Hindlimb muscle (tissue), 1 donor: ENCODE data around the gene HTRA2. TPM values are rescaled to one million over a fixed set of nuclear protein-coding genes. Genes with fewer than 3 reads are reported as not detected.
A peak's percentile ranks its signal among the peaks of the same experiment; 100 is the strongest.
"Not testable (repeated sequence)": the region's sequence is repeated elsewhere in the genome, so short reads cannot be mapped to it uniquely, and the experiment has no call there.

Experiments used
- DNase-seq: peaks from one replicate; pipeline ENCODE4 v3.0.0-alpha.2; 2013
- polyA plus RNA-seq: library from polyadenylated mRNA; unstranded; fragments of 120-200 nt; gene quantifications from one replicate; pipeline ENCODE4 v1.2.1, GENCODE V29; 2013; ENCODE audit not compliant: insufficient read length

The HTRA2 gene
- 32.9 TPM for polyA plus RNA-seq

DNA sequence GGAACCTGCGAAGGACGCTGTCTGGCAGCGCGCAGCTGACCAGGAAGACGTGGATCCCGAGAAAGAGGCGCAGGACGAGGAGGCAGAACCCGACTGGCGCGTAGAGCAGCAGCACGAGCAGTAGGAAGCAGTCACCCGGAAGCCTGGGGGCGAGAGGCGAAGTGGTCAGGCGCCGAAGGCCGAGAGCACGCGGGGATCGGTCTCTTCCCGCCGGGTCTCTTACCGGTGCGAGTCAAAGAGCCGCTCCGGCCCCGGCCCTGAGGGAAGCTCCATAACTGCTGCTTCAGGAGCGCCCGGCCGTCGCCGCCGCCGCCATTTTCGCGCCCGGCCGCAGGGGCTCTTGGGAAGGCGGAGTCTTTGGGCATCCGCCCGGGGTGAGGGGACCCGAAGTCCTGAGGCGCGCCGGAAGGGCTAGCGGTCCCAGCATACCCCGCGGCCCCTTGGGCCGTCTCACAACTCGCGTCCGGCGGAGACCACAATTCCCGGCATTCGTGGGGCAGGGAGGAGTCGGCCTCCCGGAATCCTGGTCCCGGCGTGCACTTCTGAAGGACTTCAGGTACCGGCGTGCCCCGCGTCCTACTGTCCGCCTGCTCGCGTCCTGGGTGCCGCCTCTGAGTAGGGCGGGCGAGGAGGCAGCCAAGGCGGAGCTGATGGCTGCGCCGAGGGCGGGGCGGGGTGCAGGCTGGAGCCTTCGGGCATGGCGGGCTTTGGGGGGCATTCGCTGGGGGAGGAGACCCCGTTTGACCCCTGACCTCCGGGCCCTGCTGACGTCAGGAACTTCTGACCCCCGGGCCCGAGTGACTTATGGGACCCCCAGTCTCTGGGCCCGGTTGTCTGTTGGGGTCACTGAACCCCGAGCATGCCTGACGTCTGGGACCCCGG lies at the start of gene HTRA2, which contains the start of gene AUP1:
TSS of gene HTRA2 (plus strand) at position 577 of the 882 bp plus-strand sequence. CDS start at position 651, 74 bp downstream.
TSS of gene AUP1 (minus strand) at position 350 of the 882 bp plus-strand sequence. CDS start at position 273, 77 bp downstream.
- peak; percentile 99 for DNase-seq

DNA sequence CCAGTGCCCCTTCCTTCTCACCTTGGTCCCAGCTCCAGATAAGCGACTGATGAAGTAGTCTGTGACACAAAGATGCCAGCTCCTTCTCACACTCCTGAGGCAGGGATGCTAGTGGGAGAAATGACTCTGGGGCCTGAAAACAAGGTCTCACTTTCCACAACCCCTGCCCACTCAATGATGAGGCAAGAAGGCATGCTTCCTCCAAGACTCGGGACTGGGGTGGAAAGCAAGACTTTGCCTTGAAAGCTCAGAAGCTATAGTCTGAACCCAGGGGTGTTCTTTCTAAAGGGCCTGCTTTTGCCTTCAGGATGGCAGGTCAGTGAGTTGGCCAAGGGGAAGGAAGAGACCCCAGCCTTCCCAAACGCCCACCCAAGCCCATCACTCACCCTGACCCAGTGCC lies 48.3 kb upstream of the HTRA2 start:
- DNase-seq, result no peak

- DNase-seq, result no peak
These were observed 47.6 kb upstream of the HTRA2 start for GRCh38 chr2:74481961-74482800.

- DNase-seq, result peak; percentile 96
These were observed 46.7 kb upstream of the HTRA2 start, which contains the start of the genes CCDC142 and TTC31 for GRCh38 chr2:74482801-74483674. Gene CCDC142 (minus strand): TSS chr2:74482998. CDS start chr2:74482837, 161 bp downstream. Gene TTC31 (plus strand): TSS chr2:74483081. CDS start chr2:74483096, 15 bp downstream.

DNA sequence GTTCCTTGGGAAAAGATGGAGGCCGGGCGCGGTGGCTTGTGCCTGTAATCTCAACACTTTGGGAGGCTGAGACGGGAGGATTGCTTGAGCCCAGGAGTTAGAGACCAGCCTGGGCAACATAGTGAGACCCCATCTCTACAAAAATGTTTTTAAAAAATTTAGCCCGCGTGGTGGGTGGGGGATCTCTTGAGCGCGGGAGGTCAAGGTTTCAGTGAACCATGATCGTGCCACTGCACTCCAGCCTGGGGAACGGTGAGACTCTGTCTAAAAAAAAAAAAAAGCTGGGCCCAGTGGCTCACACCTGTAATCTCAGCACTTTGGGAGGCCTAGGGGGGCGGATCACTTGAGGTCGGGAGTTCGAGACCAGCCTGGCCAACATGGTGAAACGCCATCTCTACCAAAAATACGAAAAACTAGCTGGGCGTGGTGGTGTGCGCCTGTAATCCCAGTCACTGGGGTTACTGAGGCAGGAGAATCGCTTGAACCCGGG lies 46.0 kb upstream of the HTRA2 start:
- DNase-seq, result not testable (repeated sequence)

GRCh38 chr2:74486141-74486540 lies 43.6 kb upstream of the HTRA2 start:
- DNase-seq, result no peak

- DNase-seq, result no peak
These were observed 40.9 kb upstream of the HTRA2 start for GRCh38 chr2:74488643-74489481.

DNA sequence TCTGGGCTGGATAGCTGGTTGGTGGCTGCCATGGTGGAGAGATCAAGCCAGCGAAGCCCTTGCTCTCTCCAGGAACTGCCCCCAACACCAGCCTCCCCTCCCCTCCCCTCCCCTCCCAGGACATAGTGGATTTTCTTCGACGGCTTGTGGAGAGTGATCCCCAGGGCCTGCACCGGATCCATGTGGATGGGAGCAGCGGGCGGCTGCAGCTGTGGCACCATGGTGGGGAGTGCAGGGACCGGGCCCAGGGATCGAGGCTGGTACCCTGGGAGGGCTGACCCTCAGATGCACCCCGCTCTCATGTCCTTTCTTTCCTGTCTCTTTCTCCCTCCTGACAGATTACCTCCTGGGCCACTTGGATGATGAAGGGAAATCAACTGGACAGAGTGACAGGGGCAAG lies 39.8 kb upstream of the HTRA2 start:
- no peak for DNase-seq

GRCh38 chr2:74491648-74492544 lies 37.8 kb upstream of the HTRA2 start:
- DNase-seq, result no peak

DNA sequence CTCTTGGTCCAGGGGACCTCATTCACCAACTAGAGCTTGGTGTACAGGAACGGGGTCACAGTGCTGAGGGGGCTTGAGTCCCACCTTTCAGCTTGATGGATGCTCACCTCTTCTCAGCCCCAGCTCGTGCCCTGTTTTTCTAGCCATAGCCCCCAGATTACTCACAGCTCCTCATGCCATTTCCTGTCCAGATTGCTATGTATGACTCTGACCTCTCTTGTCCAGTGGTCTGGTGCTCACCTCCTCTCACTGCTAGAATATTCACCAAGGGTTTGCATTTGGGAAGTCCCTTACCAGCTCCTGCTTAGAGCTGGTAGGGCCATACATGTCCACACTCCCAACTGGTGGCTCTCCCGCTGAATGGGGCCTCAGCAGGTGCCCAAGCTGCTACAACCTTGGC lies 36.2 kb upstream of the HTRA2 start:
- DNase-seq, result no peak

DNA sequence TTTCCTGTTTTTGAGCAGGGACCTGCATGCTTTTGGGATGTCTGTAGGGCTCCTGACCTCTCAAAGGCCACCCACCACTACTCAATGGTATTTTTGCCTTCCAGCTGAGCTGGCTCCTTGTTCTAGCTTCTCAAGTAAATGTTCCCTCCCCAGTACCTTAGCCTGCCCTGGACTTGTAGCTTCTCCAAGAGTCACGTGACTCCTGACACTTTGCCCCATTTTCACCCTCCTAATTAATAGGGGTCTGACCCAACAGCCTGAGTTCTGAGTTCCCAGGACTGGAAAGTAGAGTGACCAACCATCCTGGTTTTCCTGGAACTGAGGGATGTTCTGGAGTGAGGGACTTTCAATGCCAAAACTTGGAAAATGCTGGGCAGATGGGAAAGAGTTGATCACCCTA lies 34.3 kb upstream of the HTRA2 start:
- no peak for DNase-seq

GRCh38 chr2:74496997-74497776 lies 32.5 kb upstream of the HTRA2 start:
- no peak for DNase-seq

- no peak for DNase-seq
These were observed 31.8 kb upstream of the HTRA2 start for GRCh38 chr2:74497777-74498499.

GRCh38 chr2:74498500-74499266 lies 31.1 kb upstream of the HTRA2 start:
- DNase-seq, result peak; percentile 19

GRCh38 chr2:74499267-74499939 lies 30.3 kb upstream of the HTRA2 start, which contains the start of gene LBX2:
Gene LBX2 (minus strand): TSS chr2:74499603. CDS start chr2:74499537, 66 bp downstream.
- peak; percentile 27 for DNase-seq

DNA sequence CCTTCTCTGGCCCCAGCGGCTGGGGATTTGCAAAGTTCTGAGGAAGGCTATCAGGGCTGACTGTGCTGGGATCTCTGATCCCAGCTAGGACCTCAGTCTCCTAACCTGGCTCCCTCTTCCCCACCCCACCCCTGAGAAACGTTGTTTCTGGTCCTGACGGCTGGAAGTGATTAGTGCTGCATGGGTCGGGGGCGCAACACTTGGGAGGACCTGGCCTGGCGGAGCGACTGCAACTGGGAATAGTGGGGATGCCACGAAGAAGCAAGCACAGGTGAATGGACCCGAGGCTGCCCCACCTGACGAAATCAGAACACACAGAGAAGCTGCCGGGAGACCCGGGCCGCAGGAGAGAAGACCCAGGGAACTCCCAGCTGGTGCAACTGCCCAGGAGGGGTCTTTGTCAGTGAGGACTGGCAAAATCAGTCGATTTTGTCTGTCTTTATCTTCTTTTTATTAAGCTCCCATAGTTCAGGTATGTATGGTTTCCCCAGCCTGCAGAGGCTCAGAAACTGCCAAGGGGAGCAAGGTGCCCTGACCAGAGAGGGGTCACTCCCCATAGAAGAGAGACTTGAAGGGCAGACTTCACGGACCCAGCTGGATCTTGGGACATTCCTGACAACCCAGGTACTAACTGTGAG lies 29.7 kb upstream of the HTRA2 start:
- DNase-seq, result no peak
